WTC11 (cell line): Measurements from ENCODE around the gene ABI2.

Source experiments
- ATF1 ChIP-seq: sonication (generic); formaldehyde crosslinking; IDR thresholded peaks from 2 replicates; pipeline ENCODE4 v1.8.1; 2023; ENCODE audit warnings: mild to moderate bottlenecking, moderate library complexity, missing genetic modification reagents
- CREM ChIP-seq: sonication (generic); formaldehyde crosslinking; IDR thresholded peaks from 2 replicates; pipeline ENCODE4 v1.8.1; 2022; ENCODE audit warnings: mild to moderate bottlenecking, missing genetic modification reagents, moderate library complexity
- FOXJ3 ChIP-seq: sonication (generic); formaldehyde crosslinking; IDR thresholded peaks from 2 replicates; pipeline ENCODE4 v1.9.0; 2021; ENCODE audit warnings: missing genetic modification reagents, mild to moderate bottlenecking, borderline replicate concordance
- GABPB1 ChIP-seq: sonication (generic); formaldehyde crosslinking; IDR thresholded peaks from 2 replicates; pipeline ENCODE4 v1.8.1; 2023; ENCODE audit warnings: mild to moderate bottlenecking, missing genetic modification reagents
- MXD4 ChIP-seq: fragments of 250-450 bp; sonication (Bioruptor Pico); IDR thresholded peaks from 2 replicates; pipeline ENCODE4 v1.8.0; 2021; ENCODE audit warnings: mild to moderate bottlenecking, moderate library complexity, borderline replicate concordance
- SMAD4 ChIP-seq: sonication (generic); formaldehyde crosslinking; IDR thresholded peaks from 2 replicates; pipeline ENCODE4 v1.8.0; 2022; ENCODE audit warnings: mild to moderate bottlenecking, missing genetic modification reagents
- ZNF121 ChIP-seq: sonication (generic); formaldehyde crosslinking; IDR thresholded peaks from 2 replicates; pipeline ENCODE4 v1.8.0; 2023; ENCODE audit warnings: missing genetic modification reagents
- ZNF263 ChIP-seq: sonication (generic); formaldehyde crosslinking; IDR thresholded peaks from 2 replicates; pipeline ENCODE4 v1.8.1; 2022; ENCODE audit warnings: low read depth, mild to moderate bottlenecking, moderate library complexity, missing genetic modification reagents
- ZNF396 ChIP-seq: fragments of 250-450 bp; sonication (Bioruptor Pico); IDR thresholded peaks from 2 replicates; pipeline ENCODE4 v1.8.0; 2021; ENCODE audit warnings: mild to moderate bottlenecking, moderate library complexity, borderline replicate concordance
- TF ChIP-seq, protein P1 (sequence below): sonication (generic); formaldehyde crosslinking; IDR thresholded peaks from 2 replicates; pipeline ENCODE4 v1.8.1; 2023; ENCODE audit warnings: mild to moderate bottlenecking, missing genetic modification reagents, moderate library complexity
- TF ChIP-seq, protein P2 (sequence below): fragments of 200-600 bp; IDR thresholded peaks from 2 replicates; pipeline ENCODE4 v1.8.0; 2022; ENCODE audit warnings: antibody characterized with exemption
- TF ChIP-seq, protein P3 (sequence below): sonication (generic); formaldehyde crosslinking; IDR thresholded peaks from 2 replicates; pipeline ENCODE4 v1.8.0; 2022; ENCODE audit warnings: missing genetic modification reagents

DNA sequence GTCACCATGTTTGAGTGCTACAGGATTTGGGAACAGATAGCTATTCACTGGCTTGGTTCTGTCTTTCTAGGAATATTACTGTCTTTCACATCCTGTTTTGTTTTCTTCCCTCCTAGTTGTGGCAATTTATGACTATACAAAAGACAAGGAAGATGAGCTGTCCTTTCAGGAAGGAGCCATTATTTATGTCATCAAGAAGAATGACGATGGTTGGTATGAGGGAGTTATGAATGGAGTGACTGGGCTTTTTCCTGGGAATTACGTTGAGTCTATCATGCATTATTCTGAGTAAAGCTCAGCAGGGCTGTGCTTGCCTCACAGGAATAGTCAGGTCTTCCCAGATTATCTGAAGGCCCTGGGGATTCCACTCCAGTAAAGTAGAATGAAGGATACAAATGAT lies 98.9 kb downstream of the ABI2 start:
- TF ChIP-seq, protein P1, sequence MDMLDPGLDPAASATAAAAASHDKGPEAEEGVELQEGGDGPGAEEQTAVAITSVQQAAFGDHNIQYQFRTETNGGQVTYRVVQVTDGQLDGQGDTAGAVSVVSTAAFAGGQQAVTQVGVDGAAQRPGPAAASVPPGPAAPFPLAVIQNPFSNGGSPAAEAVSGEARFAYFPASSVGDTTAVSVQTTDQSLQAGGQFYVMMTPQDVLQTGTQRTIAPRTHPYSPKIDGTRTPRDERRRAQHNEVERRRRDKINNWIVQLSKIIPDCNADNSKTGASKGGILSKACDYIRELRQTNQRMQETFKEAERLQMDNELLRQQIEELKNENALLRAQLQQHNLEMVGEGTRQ (CRISPR knock-in tag): no peak
- TF ChIP-seq, protein P2, sequence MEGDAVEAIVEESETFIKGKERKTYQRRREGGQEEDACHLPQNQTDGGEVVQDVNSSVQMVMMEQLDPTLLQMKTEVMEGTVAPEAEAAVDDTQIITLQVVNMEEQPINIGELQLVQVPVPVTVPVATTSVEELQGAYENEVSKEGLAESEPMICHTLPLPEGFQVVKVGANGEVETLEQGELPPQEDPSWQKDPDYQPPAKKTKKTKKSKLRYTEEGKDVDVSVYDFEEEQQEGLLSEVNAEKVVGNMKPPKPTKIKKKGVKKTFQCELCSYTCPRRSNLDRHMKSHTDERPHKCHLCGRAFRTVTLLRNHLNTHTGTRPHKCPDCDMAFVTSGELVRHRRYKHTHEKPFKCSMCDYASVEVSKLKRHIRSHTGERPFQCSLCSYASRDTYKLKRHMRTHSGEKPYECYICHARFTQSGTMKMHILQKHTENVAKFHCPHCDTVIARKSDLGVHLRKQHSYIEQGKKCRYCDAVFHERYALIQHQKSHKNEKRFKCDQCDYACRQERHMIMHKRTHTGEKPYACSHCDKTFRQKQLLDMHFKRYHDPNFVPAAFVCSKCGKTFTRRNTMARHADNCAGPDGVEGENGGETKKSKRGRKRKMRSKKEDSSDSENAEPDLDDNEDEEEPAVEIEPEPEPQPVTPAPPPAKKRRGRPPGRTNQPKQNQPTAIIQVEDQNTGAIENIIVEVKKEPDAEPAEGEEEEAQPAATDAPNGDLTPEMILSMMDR: no peak
- TF ChIP-seq ATF1 (CRISPR knock-in tag) (no peak), SMAD4 (CRISPR knock-in tag) (no peak), ZNF263 (CRISPR knock-in tag) (no peak), ZNF396 (CRISPR knock-in tag) (no peak), MXD4 (CRISPR knock-in tag) (no peak), FOXJ3 (no peak), GABPB1 (CRISPR knock-in tag) (no peak), ZNF121 (CRISPR knock-in tag) (no peak), CREM (CRISPR knock-in tag) (no peak)
- TF ChIP-seq, protein P3, sequence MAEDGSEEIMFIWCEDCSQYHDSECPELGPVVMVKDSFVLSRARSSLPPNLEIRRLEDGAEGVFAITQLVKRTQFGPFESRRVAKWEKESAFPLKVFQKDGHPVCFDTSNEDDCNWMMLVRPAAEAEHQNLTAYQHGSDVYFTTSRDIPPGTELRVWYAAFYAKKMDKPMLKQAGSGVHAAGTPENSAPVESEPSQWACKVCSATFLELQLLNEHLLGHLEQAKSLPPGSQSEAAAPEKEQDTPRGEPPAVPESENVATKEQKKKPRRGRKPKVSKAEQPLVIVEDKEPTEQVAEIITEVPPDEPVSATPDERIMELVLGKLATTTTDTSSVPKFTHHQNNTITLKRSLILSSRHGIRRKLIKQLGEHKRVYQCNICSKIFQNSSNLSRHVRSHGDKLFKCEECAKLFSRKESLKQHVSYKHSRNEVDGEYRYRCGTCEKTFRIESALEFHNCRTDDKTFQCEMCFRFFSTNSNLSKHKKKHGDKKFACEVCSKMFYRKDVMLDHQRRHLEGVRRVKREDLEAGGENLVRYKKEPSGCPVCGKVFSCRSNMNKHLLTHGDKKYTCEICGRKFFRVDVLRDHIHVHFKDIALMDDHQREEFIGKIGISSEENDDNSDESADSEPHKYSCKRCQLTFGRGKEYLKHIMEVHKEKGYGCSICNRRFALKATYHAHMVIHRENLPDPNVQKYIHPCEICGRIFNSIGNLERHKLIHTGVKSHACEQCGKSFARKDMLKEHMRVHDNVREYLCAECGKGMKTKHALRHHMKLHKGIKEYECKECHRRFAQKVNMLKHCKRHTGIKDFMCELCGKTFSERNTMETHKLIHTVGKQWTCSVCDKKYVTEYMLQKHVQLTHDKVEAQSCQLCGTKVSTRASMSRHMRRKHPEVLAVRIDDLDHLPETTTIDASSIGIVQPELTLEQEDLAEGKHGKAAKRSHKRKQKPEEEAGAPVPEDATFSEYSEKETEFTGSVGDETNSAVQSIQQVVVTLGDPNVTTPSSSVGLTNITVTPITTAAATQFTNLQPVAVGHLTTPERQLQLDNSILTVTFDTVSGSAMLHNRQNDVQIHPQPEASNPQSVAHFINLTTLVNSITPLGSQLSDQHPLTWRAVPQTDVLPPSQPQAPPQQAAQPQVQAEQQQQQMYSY (CRISPR knock-in tag): no peak
